Type B pancreatic cell (in vitro differentiated cells): ENCODE data around the gene GOLGA8M. TPM values are rescaled to one million over a fixed set of nuclear protein-coding genes. Genes with fewer than 3 reads are reported as not detected.
"Not testable (repeated sequence)": the region's sequence is repeated elsewhere in the genome, so short reads cannot be mapped to it uniquely, and the experiment has no call there.

Experiments used
- DNase-seq: peaks from one replicate; pipeline ENCODE4 v3.0.0; 2021; ENCODE audit warnings: mixed read lengths; ENCODE audit not compliant: unreplicated experiment; ENCODE audit errors: extremely low spot score
- H3K27ac Mint-ChIP-seq: 2 replicates; pipeline ENCODE4 v1.8.0; 2021; ENCODE audit warnings: mild to moderate bottlenecking, mixed read lengths
- H3K27me3 Mint-ChIP-seq: 2 replicates; pipeline ENCODE4 v1.8.0; 2021; ENCODE audit warnings: mixed read lengths
- H3K36me3 Mint-ChIP-seq: 2 replicates; pipeline ENCODE4 v1.8.0; 2021; ENCODE audit warnings: mixed read lengths
- H3K4me1 Mint-ChIP-seq: one replicate; pipeline ENCODE4 v1.8.0; 2021; ENCODE audit warnings: mixed read lengths; ENCODE audit not compliant: unreplicated experiment
- H3K4me3 Mint-ChIP-seq: 2 replicates; pipeline ENCODE4 v1.8.0; 2021; ENCODE audit warnings: mild to moderate bottlenecking, mixed read lengths
- H3K9me3 Mint-ChIP-seq: 2 replicates; pipeline ENCODE4 v1.8.0; 2021; ENCODE audit warnings: mixed read lengths
- CTCF ChIP-seq: fragments of 200-600 bp; sonication (generic); conservative IDR thresholded peaks from 2 replicates; pipeline ENCODE4 v1.5.0; 2021; ENCODE audit warnings: antibody characterized with exemption, mild to moderate bottlenecking
- total RNA-seq: library from RNA; stranded (reverse); gene quantifications from 2 replicates; pipeline ENCODE4 v1.2.1, GENCODE V29; 2021; ENCODE audit warnings: low replicate concordance

GOLGA8M gene
- total RNA-seq, 1 donor from 2014 or later: 0.68 TPM

GRCh38 chr15:28725556-28725955, 13.3 kb upstream of the GOLGA8M start:
- Mint-ChIP-seq H3K36me3 (no peaks in the 10 kb centered on the region), H3K27ac (no peak overlapping the region), H3K27me3 (peaks cover 3% of the 10 kb centered on the region), H3K4me1 (peaks cover 6% of the 10 kb centered on the region), H3K9me3 (no peaks in the 10 kb centered on the region), H3K4me3 (no peak overlapping the region)
- DNase-seq: no peak
- TF ChIP-seq CTCF: no peak

GRCh38 chr15:28723986-28724385, 11.8 kb upstream of the GOLGA8M start:
- DNase-seq, H3K4me1 Mint-ChIP-seq, H3K27ac Mint-ChIP-seq, H3K4me3 Mint-ChIP-seq, H3K27me3 Mint-ChIP-seq, H3K36me3 Mint-ChIP-seq, H3K9me3 Mint-ChIP-seq: not testable (repeated sequence)

- not testable (repeated sequence) for H3K9me3 Mint-ChIP-seq, H3K27ac Mint-ChIP-seq, H3K4me1 Mint-ChIP-seq, H3K36me3 Mint-ChIP-seq, H3K4me3 Mint-ChIP-seq, H3K27me3 Mint-ChIP-seq, DNase-seq
These were observed 7.4 kb upstream of the GOLGA8M start for GRCh38 chr15:28719626-28720025.

GRCh38 chr15:28718576-28718975, 6.4 kb upstream of the GOLGA8M start:
- H3K4me1 Mint-ChIP-seq, H3K27ac Mint-ChIP-seq, H3K36me3 Mint-ChIP-seq, H3K4me3 Mint-ChIP-seq, H3K9me3 Mint-ChIP-seq, DNase-seq, H3K27me3 Mint-ChIP-seq: not testable (repeated sequence)

GRCh38 chr15:28714176-28714575, 2.0 kb upstream of the GOLGA8M start:
- H3K27me3 Mint-ChIP-seq, H3K4me1 Mint-ChIP-seq, H3K9me3 Mint-ChIP-seq, H3K27ac Mint-ChIP-seq, H3K36me3 Mint-ChIP-seq, H3K4me3 Mint-ChIP-seq, DNase-seq: not testable (repeated sequence)

- H3K4me3 Mint-ChIP-seq, H3K9me3 Mint-ChIP-seq, DNase-seq, H3K36me3 Mint-ChIP-seq, H3K4me1 Mint-ChIP-seq, H3K27ac Mint-ChIP-seq, H3K27me3 Mint-ChIP-seq: not testable (repeated sequence)
These were observed 8.3 kb downstream of the GOLGA8M start for GRCh38 chr15:28703927-28704326.

- H3K4me1 Mint-ChIP-seq, H3K36me3 Mint-ChIP-seq, H3K27ac Mint-ChIP-seq, H3K9me3 Mint-ChIP-seq, DNase-seq, H3K4me3 Mint-ChIP-seq, H3K27me3 Mint-ChIP-seq: not testable (repeated sequence)
These were observed 9.8 kb downstream of the GOLGA8M start for GRCh38 chr15:28702427-28702826.

- H3K9me3 Mint-ChIP-seq, H3K27me3 Mint-ChIP-seq, H3K4me3 Mint-ChIP-seq, H3K36me3 Mint-ChIP-seq, H3K4me1 Mint-ChIP-seq, H3K27ac Mint-ChIP-seq, DNase-seq: not testable (repeated sequence)
These were observed 18.0 kb downstream of the GOLGA8M start for GRCh38 chr15:28694006-28694751.

GRCh38 chr15:28693021-28693420, 19.2 kb downstream of the GOLGA8M start:
- not testable (repeated sequence) for DNase-seq

GRCh38 chr15:28673533-28673932, 38.7 kb downstream of the GOLGA8M start:
- not testable (repeated sequence) for DNase-seq, H3K4me1 Mint-ChIP-seq, H3K9me3 Mint-ChIP-seq, H3K27ac Mint-ChIP-seq, H3K27me3 Mint-ChIP-seq, H3K36me3 Mint-ChIP-seq, H3K4me3 Mint-ChIP-seq

More at GRCh38 chr15:28693021-28693420, 19.2 kb downstream of the GOLGA8M start:
- not testable (repeated sequence) for H3K27ac Mint-ChIP-seq, H3K4me3 Mint-ChIP-seq, H3K27me3 Mint-ChIP-seq, H3K9me3 Mint-ChIP-seq, H3K36me3 Mint-ChIP-seq, H3K4me1 Mint-ChIP-seq

- H3K4me3 Mint-ChIP-seq, H3K27me3 Mint-ChIP-seq, H3K27ac Mint-ChIP-seq, H3K9me3 Mint-ChIP-seq, H3K36me3 Mint-ChIP-seq, DNase-seq, H3K4me1 Mint-ChIP-seq: not testable (repeated sequence)
These were observed 40.1 kb downstream of the GOLGA8M start for GRCh38 chr15:28672122-28672521.

- H3K4me1 Mint-ChIP-seq, H3K4me3 Mint-ChIP-seq, H3K9me3 Mint-ChIP-seq, DNase-seq, H3K27ac Mint-ChIP-seq, H3K36me3 Mint-ChIP-seq, H3K27me3 Mint-ChIP-seq: not testable (repeated sequence)
These were observed 45.8 kb downstream of the GOLGA8M start for GRCh38 chr15:28666402-28666801.

- not testable (repeated sequence) for H3K27me3 Mint-ChIP-seq, H3K4me1 Mint-ChIP-seq, H3K36me3 Mint-ChIP-seq, H3K4me3 Mint-ChIP-seq, H3K27ac Mint-ChIP-seq, H3K9me3 Mint-ChIP-seq, DNase-seq
These were observed 47.6 kb downstream of the GOLGA8M start for GRCh38 chr15:28664575-28664974.

GRCh38 chr15:28663717-28664116, 48.5 kb downstream of the GOLGA8M start:
- DNase-seq, H3K36me3 Mint-ChIP-seq, H3K27me3 Mint-ChIP-seq, H3K4me3 Mint-ChIP-seq, H3K9me3 Mint-ChIP-seq, H3K4me1 Mint-ChIP-seq, H3K27ac Mint-ChIP-seq: not testable (repeated sequence)
